ENCODE results near the gene APOL1.

DNA sequence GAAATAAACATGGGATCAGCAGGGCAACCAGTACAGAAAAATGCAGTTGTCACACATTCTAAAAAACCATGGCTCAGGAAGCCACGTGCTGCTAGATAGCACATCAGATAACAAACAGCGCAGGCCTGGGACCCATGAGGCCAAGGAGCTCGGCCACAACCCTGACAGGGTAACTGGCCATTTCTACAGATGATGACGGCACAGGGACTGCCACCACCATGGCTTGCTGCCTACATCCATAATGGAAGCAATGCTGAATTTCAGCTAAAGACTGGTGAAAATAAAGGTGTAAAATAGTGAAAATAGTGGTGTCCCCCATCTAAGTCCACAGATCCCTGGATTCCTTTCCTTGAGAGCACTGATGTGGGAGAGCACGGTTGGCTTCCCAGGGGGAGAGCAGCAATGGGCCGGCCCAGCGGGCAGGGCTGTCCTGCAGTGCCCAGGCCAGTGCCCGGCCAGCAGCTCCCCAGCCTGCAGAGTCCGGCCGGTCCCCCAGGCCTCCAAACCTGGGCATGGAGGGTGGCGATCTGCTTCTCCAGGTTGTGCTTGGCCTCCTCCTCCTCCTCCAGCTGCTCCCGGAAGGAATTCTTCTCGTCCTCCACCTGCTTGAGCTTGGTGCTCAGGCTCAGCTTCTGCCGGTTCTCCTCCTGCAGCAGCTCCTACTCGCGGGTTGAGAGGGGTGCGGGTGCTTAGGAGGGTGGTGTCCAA is 40.0 kb downstream of the APOL1 start:
- TF ChIP-seq CTCF (IDR thresholded peaks at IDR 0.05) (no peak), POLR2AphosphoS5 (IDR thresholded peaks at IDR 0.05; ENCODE audit: low read depth, low read length) (no peak)

Data from Panc1 (cell line).